Activated CD8-positive, alpha-beta T cell treated with anti-CD3 and anti-CD28 coated beads for 36 hours (primary cell): ENCODE data around the gene PHF2. TPM values are rescaled to one million over a fixed set of nuclear protein-coding genes. Genes with fewer than 3 reads are reported as not detected.

Experiments
- ATAC-seq: fragments of 200-7000 bp; cut with Tn5 transposase; one replicate; pipeline ENCODE4 v1.10.0; 2021; ENCODE audit warnings: mild to moderate bottlenecking, moderate library complexity
- CTCF ChIA-PET: fragments of 350-600 bp; sonication (Branson Sonifier 250); formaldehyde crosslinking; loops from one replicate; lab custom pipeline; 2021; ENCODE audit warnings: antibody characterized with exemption; lab: Charles Lee
- POLR2A ChIA-PET: fragments of 350-600 bp; sonication (Branson Sonifier 250); formaldehyde crosslinking; loops from one replicate; lab custom pipeline; 2021; ENCODE audit warnings: antibody characterized with exemption; lab: Charles Lee
- DNase-seq: peaks from one replicate; pipeline ENCODE4 v3.0.0-alpha.2; 2020
- H3K27ac Mint-ChIP-seq: one replicate; pipeline ENCODE4 v1.8.0; 2021; ENCODE audit warnings: mild to moderate bottlenecking, mixed read lengths
- H3K27me3 Mint-ChIP-seq: one replicate; pipeline ENCODE4 v1.8.0; 2021; ENCODE audit warnings: mixed read lengths
- H3K36me3 Mint-ChIP-seq: one replicate; pipeline ENCODE4 v1.8.0; 2021; ENCODE audit warnings: low read depth, mixed read lengths
- H3K4me1 Mint-ChIP-seq: one replicate; pipeline ENCODE4 v1.8.0; 2021; ENCODE audit warnings: low read depth, mixed read lengths
- H3K4me3 Mint-ChIP-seq: one replicate; pipeline ENCODE4 v1.8.0; 2021; ENCODE audit warnings: mild to moderate bottlenecking, moderate library complexity, mixed read lengths
- H3K9me3 Mint-ChIP-seq: one replicate; pipeline ENCODE4 v1.8.0; 2021; ENCODE audit warnings: mixed read lengths
- CTCF ChIP-seq: fragments of 200-600 bp; IDR thresholded peaks from one replicate; pipeline ENCODE4 v1.8.0; 2022; ENCODE audit warnings: antibody characterized with exemption, mild to moderate bottlenecking
- intact Hi-C: fragments of 100-400 bp; cut with micrococcal nuclease; formaldehyde crosslinking; loops from one replicate; pipeline ENCODE4 v1.10.0; 2022
- total RNA-seq, 2 experiments: library from RNA; stranded (reverse); gene quantifications; one replicate each; pipeline ENCODE4 v1.2.3, GENCODE V29; 2021

PHF2 gene
- total RNA-seq, 2 experiments from 2014 or later = 12.9 to 13.1 TPM

DNA sequence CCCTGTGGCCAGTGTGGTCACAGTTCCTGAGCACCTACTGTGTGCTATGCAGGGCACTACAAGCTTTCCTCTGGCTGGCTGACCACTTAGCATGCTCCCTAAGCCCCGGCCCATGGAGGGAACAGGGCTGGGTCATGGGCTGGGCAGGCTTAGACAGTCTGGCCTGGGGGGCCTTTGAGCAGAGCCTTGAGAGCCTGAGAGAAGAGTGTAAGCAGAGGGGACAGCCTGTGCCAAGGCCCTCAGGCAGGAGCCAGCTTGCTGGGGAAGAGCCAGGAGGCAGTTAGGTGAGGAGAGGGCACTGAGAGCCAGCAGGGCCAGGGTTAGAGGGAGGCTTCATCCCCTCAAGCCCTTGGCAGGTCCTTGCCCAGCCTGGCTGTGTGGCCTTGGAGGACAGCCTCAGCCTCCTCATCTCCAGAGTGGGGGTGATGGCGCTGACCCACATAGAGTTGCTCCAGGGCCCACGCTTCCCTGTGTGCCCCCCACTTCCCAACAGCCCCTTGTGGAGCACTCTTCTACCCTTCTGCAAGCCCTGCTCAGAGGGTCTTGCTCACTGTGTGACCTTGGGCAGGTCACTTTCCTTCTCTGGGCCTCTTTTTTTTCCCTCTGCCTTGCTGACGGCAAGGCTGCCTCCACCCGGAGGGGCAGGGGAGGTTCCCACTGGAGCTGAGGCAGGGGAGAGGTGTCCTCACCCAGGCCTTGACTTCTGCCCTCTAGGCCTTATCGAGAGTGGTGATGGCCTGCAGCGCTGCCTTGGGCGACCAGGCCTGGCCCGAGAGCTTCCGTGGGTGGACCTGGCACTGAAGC lies 107.1 kb downstream of the PHF2 start:
- no peak for TF ChIP-seq CTCF
- H3K4me1 Mint-ChIP-seq = no peaks in the 10 kb centered on the region
- H3K27me3 Mint-ChIP-seq = no peaks in the 10 kb centered on the region
- intact Hi-C loops = loop anchor here (2.0 kb wide), 2 partner anchors 279 to 319 kb away; no protein-coding TSS in a partner anchor
- H3K9me3 Mint-ChIP-seq = no peaks in the 10 kb centered on the region
- DNase-seq = no peak
- no peak overlapping the region for H3K27ac Mint-ChIP-seq
- ChIA-PET POLR2A (interaction anchor here (1.0 kb wide), 1 partner anchor 276 kb away, joined by 3 read pairs; no protein-coding TSS in a partner anchor), CTCF (interaction anchor here (1.0 to 3.6 kb wide), 7 partner anchors 17 to 331 kb away, joined by 3 to 37 read pairs (median 4); no protein-coding TSS in a partner anchor)
- H3K4me3 Mint-ChIP-seq = no peak overlapping the region
- ATAC-seq = no peak
- H3K36me3 Mint-ChIP-seq = no peaks in the 10 kb centered on the region

- no peak overlapping the region for H3K4me3 Mint-ChIP-seq
- peaks cover 4% of the 10 kb centered on the region for H3K9me3 Mint-ChIP-seq
- CTCF ChIA-PET = interaction anchor here (3.6 kb wide), 1 partner anchor 278 kb away, joined by 37 read pairs; no protein-coding TSS in a partner anchor
- H3K27ac Mint-ChIP-seq = no peak overlapping the region
- no peak for TF ChIP-seq CTCF
- H3K36me3 Mint-ChIP-seq = no peaks in the 10 kb centered on the region
- intact Hi-C loops = no loop called here
- H3K27me3 Mint-ChIP-seq = no peaks in the 10 kb centered on the region
- no peak for ATAC-seq
- DNase-seq = no peak
- POLR2A ChIA-PET = no interaction called here
- no peaks in the 10 kb centered on the region for H3K4me1 Mint-ChIP-seq
Measured at GRCh38 chr9:93684161-93684765, 107.9 kb downstream of the PHF2 start.

DNA sequence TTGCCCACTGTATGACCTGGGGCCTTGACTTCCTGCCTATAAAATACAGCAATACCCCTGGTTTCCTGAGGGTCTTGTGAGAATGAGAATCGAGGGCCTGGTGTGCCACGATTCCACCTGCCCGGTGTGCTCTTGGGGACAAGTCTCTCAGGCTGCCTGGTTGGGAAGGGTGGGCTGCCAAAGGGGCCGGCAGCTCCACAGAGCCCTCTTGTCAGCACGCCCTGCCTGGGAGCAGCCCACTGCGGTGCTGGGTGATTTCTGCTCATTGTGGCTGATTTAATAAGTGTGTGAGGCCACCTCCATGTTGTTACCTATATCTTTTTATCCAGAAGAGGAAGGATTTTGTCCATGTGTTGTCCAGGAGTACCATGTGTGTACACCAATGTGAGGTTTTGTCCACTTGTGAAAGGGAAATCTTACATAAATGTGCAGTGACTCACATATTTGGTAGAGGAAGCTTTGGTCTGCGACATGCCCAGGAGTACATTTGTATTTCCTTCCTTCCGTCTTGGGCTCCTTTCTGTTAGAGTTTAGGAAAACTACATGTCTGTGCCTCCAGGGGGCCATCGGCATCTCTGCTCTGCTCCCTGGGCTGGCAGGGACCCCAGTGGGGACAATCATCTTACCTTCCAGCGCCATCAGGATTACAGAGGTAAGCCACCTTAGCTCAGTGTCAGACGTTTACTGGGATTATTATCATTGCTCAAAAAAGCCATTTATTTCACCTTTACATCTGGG lies 108.6 kb downstream of the PHF2 start:
- H3K4me3 Mint-ChIP-seq = no peak overlapping the region
- no peak overlapping the region for H3K27ac Mint-ChIP-seq
- no peak for TF ChIP-seq CTCF
- no peaks in the 10 kb centered on the region for H3K27me3 Mint-ChIP-seq
- ChIA-PET CTCF (interaction anchor here (3.6 kb wide), 1 partner anchor 277 kb away, joined by 37 read pairs; no protein-coding TSS in a partner anchor), POLR2A (no interaction called here)
- DNase-seq (no peak), ATAC-seq (no peak)
- H3K9me3 Mint-ChIP-seq = peaks cover 4% of the 10 kb centered on the region
- intact Hi-C loops = no loop called here
- H3K4me1 Mint-ChIP-seq = no peaks in the 10 kb centered on the region
- H3K36me3 Mint-ChIP-seq = no peaks in the 10 kb centered on the region

GRCh38 chr9:93686127-93686879 lies 109.9 kb downstream of the PHF2 start:
- no peak for ATAC-seq
- Mint-ChIP-seq H3K27me3 (peaks cover 1% of the 10 kb centered on the region), H3K4me3 (no peak overlapping the region), H3K9me3 (peaks cover 11% of the 10 kb centered on the region), H3K4me1 (no peaks in the 10 kb centered on the region), H3K27ac (no peak overlapping the region), H3K36me3 (no peaks in the 10 kb centered on the region)
- ChIA-PET CTCF (no interaction called here), POLR2A (no interaction called here)
- no peak for TF ChIP-seq CTCF
- no peak for DNase-seq
- intact Hi-C loops = no loop called here
